ENCODE measurements around the gene GUCA2A.

DNA sequence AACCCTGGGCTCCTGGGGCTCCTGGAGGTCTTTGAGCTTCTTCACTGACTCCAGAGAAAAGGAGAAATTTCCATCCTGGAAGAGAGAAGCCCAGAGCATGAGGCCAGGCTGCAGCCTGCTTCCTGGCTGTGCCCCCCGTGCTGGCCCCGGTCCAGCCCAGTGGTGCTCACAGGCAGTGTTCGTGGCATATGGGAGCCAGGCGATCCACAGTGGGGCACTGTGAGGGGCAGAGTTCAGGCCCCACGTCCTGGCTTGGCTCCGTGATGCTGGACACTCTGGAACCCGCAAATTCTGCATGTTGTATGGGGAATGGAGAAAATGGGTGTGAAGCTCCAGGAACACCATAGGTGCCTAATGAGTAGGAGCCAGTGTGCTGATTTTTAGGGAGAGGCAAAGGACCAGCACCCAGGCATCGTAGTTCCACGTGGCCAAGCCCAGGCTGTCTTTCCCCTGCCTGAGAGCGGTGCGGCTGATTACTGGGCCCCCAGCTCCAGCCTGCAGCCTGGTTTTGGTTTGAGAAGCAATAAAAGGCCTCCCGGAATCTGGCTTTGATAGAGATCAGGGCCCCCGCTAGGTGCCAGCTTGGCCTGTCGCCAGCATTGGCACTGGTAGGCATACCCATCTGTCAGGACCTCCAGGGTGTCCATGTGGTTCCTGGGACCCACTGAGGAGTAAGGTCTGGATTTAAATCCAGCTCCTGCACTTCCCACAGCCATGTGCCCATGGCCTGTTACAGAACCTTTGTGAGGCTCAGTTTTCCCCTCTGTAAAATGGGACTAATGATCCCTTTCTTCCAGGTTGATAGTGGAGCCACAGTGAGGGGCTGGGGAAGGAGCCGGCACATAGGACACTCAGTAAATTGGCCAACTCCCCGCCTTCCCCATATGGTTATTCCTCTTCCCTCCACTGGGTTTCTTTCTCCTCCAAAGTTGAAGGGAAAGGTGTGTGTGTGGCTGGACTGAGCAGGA is 725 bp downstream of the GUCA2A start:
- no peak for TF ChIP-seq POLR2A (IDR thresholded peaks at IDR 0.05)
- TF ChIP-seq EP300 (IDR thresholded peaks at IDR 0.05): no peak
- TF ChIP-seq, protein P1, sequence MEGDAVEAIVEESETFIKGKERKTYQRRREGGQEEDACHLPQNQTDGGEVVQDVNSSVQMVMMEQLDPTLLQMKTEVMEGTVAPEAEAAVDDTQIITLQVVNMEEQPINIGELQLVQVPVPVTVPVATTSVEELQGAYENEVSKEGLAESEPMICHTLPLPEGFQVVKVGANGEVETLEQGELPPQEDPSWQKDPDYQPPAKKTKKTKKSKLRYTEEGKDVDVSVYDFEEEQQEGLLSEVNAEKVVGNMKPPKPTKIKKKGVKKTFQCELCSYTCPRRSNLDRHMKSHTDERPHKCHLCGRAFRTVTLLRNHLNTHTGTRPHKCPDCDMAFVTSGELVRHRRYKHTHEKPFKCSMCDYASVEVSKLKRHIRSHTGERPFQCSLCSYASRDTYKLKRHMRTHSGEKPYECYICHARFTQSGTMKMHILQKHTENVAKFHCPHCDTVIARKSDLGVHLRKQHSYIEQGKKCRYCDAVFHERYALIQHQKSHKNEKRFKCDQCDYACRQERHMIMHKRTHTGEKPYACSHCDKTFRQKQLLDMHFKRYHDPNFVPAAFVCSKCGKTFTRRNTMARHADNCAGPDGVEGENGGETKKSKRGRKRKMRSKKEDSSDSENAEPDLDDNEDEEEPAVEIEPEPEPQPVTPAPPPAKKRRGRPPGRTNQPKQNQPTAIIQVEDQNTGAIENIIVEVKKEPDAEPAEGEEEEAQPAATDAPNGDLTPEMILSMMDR (IDR thresholded peaks at IDR 0.05): no peak
